Measurements from ENCODE around the gene DUXA.
"Not testable (repeated sequence)": the region's sequence is repeated elsewhere in the genome, so short reads cannot be mapped to it uniquely, and the experiment has no call there.

Gene DUXA

DNA sequence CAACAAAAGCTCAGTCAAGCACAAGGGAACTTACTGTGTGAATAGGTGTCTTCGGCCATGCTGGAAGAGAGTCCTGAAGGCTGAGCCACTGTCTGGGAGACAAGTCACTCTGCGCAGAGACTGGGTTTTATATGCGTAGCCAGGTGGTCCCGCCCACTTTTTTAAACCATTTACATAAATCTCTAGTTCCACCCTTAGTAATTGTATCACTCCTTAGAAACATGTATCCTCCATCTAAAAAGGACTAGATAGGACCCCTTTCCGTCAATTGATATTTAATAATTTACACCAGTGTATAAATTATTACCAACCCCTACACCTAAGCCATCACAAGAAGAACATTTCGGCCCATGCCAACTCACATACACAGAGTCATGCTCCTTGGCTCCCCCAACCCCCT, at the start of gene DUXA:
DUXA (minus strand) TSS at position 101 of the 400 bp plus-strand sequence; CDS start at position 59, 42 bp downstream.
- no peak for DNase-seq (ENCODE audit: low read depth)
- TF ChIP-seq MYC (IDR thresholded peaks at IDR 0.05; ENCODE audit: low read depth, low read length) (no peak), CTCF (IDR thresholded peaks at IDR 0.05; ENCODE audit: low read depth, low read length) (no peak), POLR2A (IDR thresholded peaks at IDR 0.05; ENCODE audit: extremely low read depth, insufficient read length) (no peak)
- TF ChIP-seq, protein P1, sequence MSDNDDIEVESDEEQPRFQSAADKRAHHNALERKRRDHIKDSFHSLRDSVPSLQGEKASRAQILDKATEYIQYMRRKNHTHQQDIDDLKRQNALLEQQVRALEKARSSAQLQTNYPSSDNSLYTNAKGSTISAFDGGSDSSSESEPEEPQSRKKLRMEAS (IDR thresholded peaks at IDR 0.05; ENCODE audit: low read depth, low read length): no peak
- H3K4me3 ChIP-seq (ENCODE audit: low read depth, low read length): no peak within 1 kb of the TSS

- TF ChIP-seq CTCF (IDR thresholded peaks at IDR 0.05; ENCODE audit: low read depth, low read length) (no peak), MYC (IDR thresholded peaks at IDR 0.05; ENCODE audit: low read depth, low read length) (no peak), POLR2A (IDR thresholded peaks at IDR 0.05; ENCODE audit: extremely low read depth, insufficient read length) (no peak)
- TF ChIP-seq, protein P1 (IDR thresholded peaks at IDR 0.05; ENCODE audit: low read depth, low read length): no peak
- H3K4me3 ChIP-seq (ENCODE audit: low read depth, low read length): no peak overlapping the region
- DNase-seq (ENCODE audit: low read depth): no peak
Measured at GRCh38 chr19:57212109-57212508, 44.8 kb upstream of the DUXA start.

- DNase-seq (ENCODE audit: low read depth): no peak
- TF ChIP-seq MYC (IDR thresholded peaks at IDR 0.05; ENCODE audit: low read depth, low read length) (no peak), CTCF (IDR thresholded peaks at IDR 0.05; ENCODE audit: low read depth, low read length) (no peak), POLR2A (IDR thresholded peaks at IDR 0.05; ENCODE audit: extremely low read depth, insufficient read length) (no peak)
- TF ChIP-seq, protein P1 (IDR thresholded peaks at IDR 0.05; ENCODE audit: low read depth, low read length): no peak
- H3K4me3 ChIP-seq (ENCODE audit: low read depth, low read length): no peak overlapping the region
Measured at GRCh38 chr19:57210381-57210780, 43.1 kb upstream of the DUXA start.

- TF ChIP-seq, protein P1 (IDR thresholded peaks at IDR 0.05; ENCODE audit: low read depth, low read length): no peak
- no peak for TF ChIP-seq MYC (IDR thresholded peaks at IDR 0.05; ENCODE audit: low read depth, low read length)
- TF ChIP-seq CTCF (IDR thresholded peaks at IDR 0.05; ENCODE audit: low read depth, low read length): no peak
- no peak for TF ChIP-seq POLR2A (IDR thresholded peaks at IDR 0.05; ENCODE audit: extremely low read depth, insufficient read length)
- DNase-seq (ENCODE audit: low read depth): no peak
- H3K4me3 ChIP-seq (ENCODE audit: low read depth, low read length): no peak overlapping the region
Measured at GRCh38 chr19:57202160-57202559, 34.9 kb upstream of the DUXA start.

DNA sequence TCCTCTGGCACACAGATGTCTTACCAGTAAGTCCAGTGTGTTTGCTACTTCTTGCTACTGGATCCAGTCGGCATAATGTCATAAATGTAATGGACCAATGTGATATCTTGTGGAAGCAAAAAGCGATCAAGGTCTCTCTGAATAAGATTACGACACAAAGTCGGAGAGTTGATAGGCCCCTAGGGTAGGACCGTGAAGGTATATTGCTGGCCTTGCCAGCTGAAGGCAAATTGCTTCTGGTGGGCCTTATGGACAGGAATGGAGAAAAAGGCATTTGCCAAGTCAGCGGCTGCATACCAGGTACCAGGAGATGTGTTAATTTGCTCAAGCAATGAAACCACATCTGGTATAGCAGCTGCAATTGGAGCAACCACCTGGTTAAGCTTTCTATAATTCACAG, 30.6 kb upstream of the DUXA start:
- H3K4me3 ChIP-seq (ENCODE audit: low read depth, low read length); DNase-seq (ENCODE audit: low read depth): not testable (repeated sequence)

DNA sequence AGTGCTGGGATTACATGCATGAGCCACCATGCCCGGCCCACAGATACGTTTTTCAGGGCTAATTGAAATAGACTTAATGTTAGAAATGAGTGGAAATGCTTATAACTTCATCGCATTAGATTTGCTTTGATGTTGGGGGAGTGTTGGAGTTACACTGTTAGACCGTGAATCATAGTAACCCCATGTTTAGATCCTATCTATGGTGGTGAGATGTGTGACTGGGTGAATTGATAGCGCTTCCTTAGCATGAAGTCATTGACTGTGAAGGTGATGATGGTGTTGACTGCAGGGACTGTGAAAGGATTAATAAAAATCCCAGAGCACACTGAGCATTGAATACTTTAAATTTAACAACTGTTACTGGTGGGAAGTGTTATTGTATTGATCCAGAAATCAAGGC, 25.7 kb upstream of the DUXA start:
- no peak overlapping the region for H3K4me3 ChIP-seq (ENCODE audit: low read depth, low read length)

More for the DNA sequence above, 25.7 kb upstream of the DUXA start:
- no peak for DNase-seq (ENCODE audit: low read depth)
- TF ChIP-seq, protein P1 (IDR thresholded peaks at IDR 0.05; ENCODE audit: low read depth, low read length): no peak
- TF ChIP-seq MYC (IDR thresholded peaks at IDR 0.05; ENCODE audit: low read depth, low read length) (no peak), CTCF (IDR thresholded peaks at IDR 0.05; ENCODE audit: low read depth, low read length) (no peak), POLR2A (IDR thresholded peaks at IDR 0.05; ENCODE audit: extremely low read depth, insufficient read length) (no peak)
